Non-pigmented ciliary epithelial cell (primary cell): ENCODE measurements around the gene GLI2.

Source experiments
- DNase-seq: peaks from one replicate; pipeline ENCODE4 v3.0.0-alpha.2; 2010; ENCODE audit warnings: low read depth

Gene GLI2

GRCh38 chr2:120712180-120712681 lies 23.4 kb upstream of the GLI2 start:
- DNase-seq: no peak

DNA sequence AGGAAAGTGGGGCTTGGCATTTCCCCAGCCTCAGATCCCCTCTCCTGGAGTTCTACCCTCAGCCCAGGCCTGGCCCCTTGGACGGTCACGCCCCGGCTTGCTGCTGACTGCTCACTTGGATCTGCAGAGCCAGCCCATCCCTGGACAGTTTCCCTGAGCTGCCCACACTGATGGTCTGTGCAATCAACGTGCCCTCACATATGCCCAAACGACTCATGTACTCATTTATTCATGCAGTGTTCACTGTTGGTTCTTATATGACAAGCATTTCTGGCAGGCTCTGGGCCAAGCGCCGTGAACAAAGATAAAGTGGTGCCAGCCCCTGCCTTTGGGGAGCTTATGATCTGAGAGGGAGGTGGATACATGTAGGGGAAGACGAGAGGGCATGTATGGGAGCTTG lies 20.3 kb upstream of the GLI2 start:
- DNase-seq: no peak

DNA sequence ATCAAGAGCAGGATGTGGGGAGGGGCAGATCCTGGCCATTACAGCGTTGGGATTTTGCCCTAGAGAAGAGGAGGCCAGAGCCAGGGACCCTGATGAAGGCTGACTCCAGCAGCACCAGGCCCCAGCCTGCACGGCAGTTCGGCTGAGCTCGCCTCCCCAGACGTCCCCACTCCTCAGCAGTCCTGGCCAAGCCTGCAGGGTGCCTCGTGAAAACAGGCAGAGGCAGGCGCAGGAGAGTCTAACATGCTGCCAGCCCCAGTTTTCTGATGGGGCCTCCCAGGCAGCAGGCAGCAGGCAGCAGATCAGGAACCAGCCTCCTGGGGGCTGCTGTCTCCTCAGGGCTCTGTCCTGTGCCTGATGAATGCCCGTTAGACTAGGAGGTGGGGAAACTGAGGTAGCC lies 19.7 kb upstream of the GLI2 start:
- DNase-seq: no peak

- no peak for DNase-seq
These were observed 18.8 kb upstream of the GLI2 start for GRCh38 chr2:120716641-120717585.

DNA sequence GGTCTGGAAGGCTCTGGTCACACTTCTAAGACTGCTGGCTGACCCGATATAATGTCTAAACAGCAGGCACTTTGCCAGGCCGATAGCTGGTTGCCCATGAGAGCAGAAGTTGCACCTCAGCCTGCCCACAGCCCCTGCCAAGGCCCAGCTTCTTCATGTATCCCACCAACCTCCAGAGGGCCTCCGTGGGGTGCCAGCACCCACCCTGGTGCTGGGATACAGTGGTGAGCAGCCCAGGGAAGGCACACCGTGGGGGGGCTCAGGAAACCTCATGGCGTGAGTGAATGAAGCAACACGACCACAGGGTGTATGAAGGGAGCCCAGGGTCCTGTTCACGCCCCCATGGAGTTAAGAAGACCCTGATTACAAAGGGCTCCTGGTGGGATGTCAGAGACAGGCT lies 16.2 kb upstream of the GLI2 start:
- DNase-seq: no peak

GRCh38 chr2:120720231-120720630 lies 15.4 kb upstream of the GLI2 start:
- no peak for DNase-seq

- no peak for DNase-seq
These were observed 14.8 kb upstream of the GLI2 start for GRCh38 chr2:120720746-120721375.

DNA sequence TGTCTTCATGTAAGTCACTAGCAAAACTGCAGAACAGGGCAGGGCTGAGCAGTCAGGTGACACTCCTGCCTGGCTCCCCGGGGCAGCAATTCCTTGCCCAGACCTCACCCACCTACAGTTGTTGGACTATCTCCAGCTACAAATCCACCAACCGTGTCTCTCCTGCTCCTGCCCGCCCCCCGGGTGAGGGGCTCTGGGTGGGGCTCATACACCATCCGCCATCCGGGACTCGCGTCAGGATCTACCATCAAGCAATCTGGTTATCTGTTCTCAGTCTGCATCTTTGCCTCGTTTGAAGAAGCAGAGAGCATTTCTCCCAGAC lies 13.5 kb upstream of the GLI2 start:
- DNase-seq: no peak

GRCh38 chr2:120722568-120723421 lies 12.9 kb upstream of the GLI2 start:
- no peak for DNase-seq

DNA sequence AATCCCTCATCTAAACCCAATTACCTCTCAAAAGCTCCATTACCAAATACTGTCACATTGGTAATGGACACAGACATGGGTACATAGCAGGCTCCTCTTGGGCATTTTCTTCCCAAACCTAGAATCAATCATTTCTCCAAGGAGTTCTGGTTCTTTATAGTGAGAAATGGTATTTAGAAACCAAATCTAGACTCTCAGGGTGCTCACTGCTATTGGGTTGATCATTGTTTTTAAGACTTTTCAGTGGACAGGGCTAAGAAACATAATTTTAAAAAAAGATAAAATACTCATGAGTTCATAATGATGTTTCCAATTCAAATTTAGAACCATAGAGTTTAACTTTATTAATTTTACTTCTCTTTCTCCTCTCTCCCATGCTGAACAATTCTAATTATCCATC lies 9.4 kb upstream of the GLI2 start:
- no peak for DNase-seq

- DNase-seq: no peak
These were observed 6.0 kb upstream of the GLI2 start for GRCh38 chr2:120729406-120730399.

GRCh38 chr2:120731175-120731574 lies 4.5 kb upstream of the GLI2 start:
- DNase-seq: no peak

GRCh38 chr2:120732506-120733237 lies 3.0 kb upstream of the GLI2 start:
- DNase-seq: no peak

- no peak for DNase-seq
These were observed 2.3 kb upstream of the GLI2 start for GRCh38 chr2:120733238-120733932.

DNA sequence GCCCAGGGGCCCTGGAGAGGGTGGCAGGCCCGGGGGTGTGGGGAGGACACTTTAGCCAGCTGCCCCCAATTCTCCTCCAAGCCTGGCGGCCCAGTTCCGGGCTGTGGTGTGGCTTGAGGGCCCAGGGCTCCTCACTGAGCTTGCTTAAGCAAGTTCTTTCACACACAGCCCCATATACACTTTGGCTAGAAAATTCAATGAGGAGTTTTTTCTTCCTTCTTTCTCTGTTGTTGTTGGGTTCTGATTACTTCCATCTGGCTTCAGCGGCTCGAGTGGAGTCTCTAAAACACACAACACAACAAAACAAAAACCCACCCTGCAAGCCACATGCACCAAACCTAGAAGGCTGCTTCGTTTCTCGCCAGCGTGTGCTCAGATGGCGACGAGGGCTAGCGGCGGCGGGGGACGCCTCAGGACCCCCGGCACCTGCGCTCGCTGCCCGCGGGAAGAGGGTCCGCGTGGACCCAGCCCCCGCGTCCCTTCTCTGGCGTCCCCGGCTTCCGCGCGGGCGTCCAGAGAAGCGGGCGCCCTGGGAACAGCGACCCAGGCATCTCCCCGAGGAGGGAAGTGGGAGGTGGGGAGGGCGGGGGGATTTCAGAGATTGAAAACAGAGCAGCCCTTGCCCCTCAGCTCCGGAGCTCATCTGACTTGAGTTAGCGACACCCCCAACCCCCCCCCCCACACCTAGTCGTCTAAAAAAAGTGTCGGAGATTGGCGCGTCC lies 577 bp upstream of the GLI2 start:
- DNase-seq: no peak

GRCh38 chr2:120736202-120736623 lies 545 bp downstream of the GLI2 start:
- DNase-seq: no peak

GRCh38 chr2:120736624-120737339 lies 1.1 kb downstream of the GLI2 start:
- DNase-seq: peak; percentile 58

- DNase-seq: no peak
These were observed 1.9 kb downstream of the GLI2 start for GRCh38 chr2:120737340-120738101.
